ENCODE measurements around the gene NAALADL2. TPM values are rescaled to one million over a fixed set of nuclear protein-coding genes. Genes with fewer than 3 reads are reported as not detected.

NAALADL2 gene
- total RNA-seq, 1 donor = 23.5 TPM

- H3K27ac ChIP-seq (ENCODE audit: low read depth, low read length) = no peak overlapping the region
- H3K4me3 ChIP-seq (ENCODE audit: insufficient read depth, low read length) = no peak overlapping the region
- no peaks in the 10 kb centered on the region for H3K9me3 ChIP-seq (ENCODE audit: low read depth, low read length)
- no peak overlapping the region for H2AFZ ChIP-seq (ENCODE audit: low read length)
- H3K36me3 ChIP-seq (ENCODE audit: insufficient read depth, low read length) = no peaks in the 10 kb centered on the region
- no peaks in the 10 kb centered on the region for H3K27me3 ChIP-seq (ENCODE audit: insufficient read depth, low read length)
- H4K20me1 ChIP-seq (ENCODE audit: insufficient read depth, low read length) = no peaks in the 10 kb centered on the region
- no peak overlapping the region for H3K4me2 ChIP-seq (ENCODE audit: insufficient read depth, low read length)
- H3K79me2 ChIP-seq (ENCODE audit: insufficient read depth, low read length) = no peaks in the 10 kb centered on the region
- H3K4me1 ChIP-seq (ENCODE audit: insufficient read depth, low read length) = no peaks in the 10 kb centered on the region
- DNase-seq (ENCODE audit: insufficient read length, low spot score, missing footprints) = no peak
- TF ChIP-seq CTCF (IDR thresholded peaks at IDR 0.05; ENCODE audit: extremely low read depth, low read depth, low read length) = no peak
Measured at GRCh38 chr3:175153595-175153994, 294.5 kb downstream of the NAALADL2 start.

GRCh38 chr3:175155172-175155571 is 296.0 kb downstream of the NAALADL2 start:
- H3K4me1 ChIP-seq (ENCODE audit: insufficient read depth, low read length) = no peaks in the 10 kb centered on the region
- no peak for DNase-seq (ENCODE audit: insufficient read length, low spot score, missing footprints)
- H3K79me2 ChIP-seq (ENCODE audit: insufficient read depth, low read length) = no peaks in the 10 kb centered on the region
- H3K4me2 ChIP-seq (ENCODE audit: insufficient read depth, low read length) = no peak overlapping the region
- H3K9me3 ChIP-seq (ENCODE audit: low read depth, low read length) = no peaks in the 10 kb centered on the region
- no peak overlapping the region for H3K4me3 ChIP-seq (ENCODE audit: insufficient read depth, low read length)
- H3K27ac ChIP-seq (ENCODE audit: low read depth, low read length) = no peak overlapping the region
- no peaks in the 10 kb centered on the region for H3K27me3 ChIP-seq (ENCODE audit: insufficient read depth, low read length)
- H2AFZ ChIP-seq (ENCODE audit: low read length) = no peak overlapping the region
- H3K36me3 ChIP-seq (ENCODE audit: insufficient read depth, low read length) = no peaks in the 10 kb centered on the region
- no peak for TF ChIP-seq CTCF (IDR thresholded peaks at IDR 0.05; ENCODE audit: extremely low read depth, low read depth, low read length)
- H4K20me1 ChIP-seq (ENCODE audit: insufficient read depth, low read length) = no peaks in the 10 kb centered on the region

- Histone ChIP-seq H3K4me2 (ENCODE audit: insufficient read depth, low read length) (no peak overlapping the region), H3K27me3 (ENCODE audit: insufficient read depth, low read length) (no peaks in the 10 kb centered on the region), H3K9me3 (ENCODE audit: low read depth, low read length) (no peaks in the 10 kb centered on the region), H3K27ac (ENCODE audit: low read depth, low read length) (no peak overlapping the region), H3K79me2 (ENCODE audit: insufficient read depth, low read length) (no peaks in the 10 kb centered on the region), H4K20me1 (ENCODE audit: insufficient read depth, low read length) (no peaks in the 10 kb centered on the region), H3K36me3 (ENCODE audit: insufficient read depth, low read length) (no peaks in the 10 kb centered on the region), H3K4me1 (ENCODE audit: insufficient read depth, low read length) (no peaks in the 10 kb centered on the region), H2AFZ (ENCODE audit: low read length) (no peak overlapping the region), H3K4me3 (ENCODE audit: insufficient read depth, low read length) (no peak overlapping the region)
- DNase-seq (ENCODE audit: insufficient read length, low spot score, missing footprints) = no peak
- TF ChIP-seq CTCF (IDR thresholded peaks at IDR 0.05; ENCODE audit: extremely low read depth, low read depth, low read length) = no peak
Measured at GRCh38 chr3:175159202-175159601, 300.1 kb downstream of the NAALADL2 start.

GRCh38 chr3:175161291-175161690 is 302.2 kb downstream of the NAALADL2 start:
- no peaks in the 10 kb centered on the region for H3K9me3 ChIP-seq (ENCODE audit: low read depth, low read length)
- no peak overlapping the region for H3K4me2 ChIP-seq (ENCODE audit: insufficient read depth, low read length)
- no peak for TF ChIP-seq CTCF (IDR thresholded peaks at IDR 0.05; ENCODE audit: extremely low read depth, low read depth, low read length)
- no peaks in the 10 kb centered on the region for H3K4me1 ChIP-seq (ENCODE audit: insufficient read depth, low read length)
- H3K4me3 ChIP-seq (ENCODE audit: insufficient read depth, low read length) = no peak overlapping the region
- DNase-seq (ENCODE audit: insufficient read length, low spot score, missing footprints) = no peak
- H3K27ac ChIP-seq (ENCODE audit: low read depth, low read length) = no peak overlapping the region
- no peaks in the 10 kb centered on the region for H3K79me2 ChIP-seq (ENCODE audit: insufficient read depth, low read length)
- H4K20me1 ChIP-seq (ENCODE audit: insufficient read depth, low read length) = no peaks in the 10 kb centered on the region
- no peaks in the 10 kb centered on the region for H3K27me3 ChIP-seq (ENCODE audit: insufficient read depth, low read length)
- H3K36me3 ChIP-seq (ENCODE audit: insufficient read depth, low read length) = no peaks in the 10 kb centered on the region
- no peak overlapping the region for H2AFZ ChIP-seq (ENCODE audit: low read length)

All from osteoblast (primary cell).